DMS114 treated with DMSO at 0.1 percent for 48 hours (cell line): Measurements from ENCODE around the gene C1orf226.
"Not testable (repeated sequence)": the region's sequence is repeated elsewhere in the genome, so short reads cannot be mapped to it uniquely, and the experiment has no call there.

Experiments
- DNase-seq: peaks from one replicate; lab custom pipeline; 2025; ENCODE audit not compliant: unreplicated experiment; lab: John Stamatoyannopoulos, UW

C1orf226 gene

DNA sequence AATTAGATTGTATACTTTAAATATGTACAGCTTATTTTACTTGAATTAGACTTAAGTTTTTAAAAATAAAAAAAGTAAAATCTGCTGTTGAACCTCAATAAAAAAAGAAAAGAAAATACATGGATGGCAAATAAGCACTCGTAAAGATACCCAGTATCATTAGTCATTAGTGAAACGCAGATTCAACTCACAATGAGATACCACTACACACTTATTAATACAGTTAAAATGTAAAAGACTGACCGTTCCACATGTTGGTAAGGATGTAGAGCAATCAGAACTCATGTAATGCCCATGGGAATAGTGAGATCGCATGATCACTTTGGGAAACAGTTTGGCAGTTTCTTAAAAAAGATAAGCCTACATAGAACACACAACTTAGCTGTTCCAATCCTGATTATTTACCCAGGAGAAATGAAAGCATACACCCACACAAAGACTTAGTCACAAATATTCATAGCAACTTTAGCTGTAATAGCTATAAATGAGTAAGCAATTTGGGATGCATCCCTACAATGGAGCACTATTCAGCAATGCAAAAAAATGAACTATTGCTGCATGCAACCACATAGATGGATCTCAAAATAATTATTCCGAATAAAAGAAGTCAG lies 23.1 kb downstream of the C1orf226 start:
- DNase-seq = no peak

DNA sequence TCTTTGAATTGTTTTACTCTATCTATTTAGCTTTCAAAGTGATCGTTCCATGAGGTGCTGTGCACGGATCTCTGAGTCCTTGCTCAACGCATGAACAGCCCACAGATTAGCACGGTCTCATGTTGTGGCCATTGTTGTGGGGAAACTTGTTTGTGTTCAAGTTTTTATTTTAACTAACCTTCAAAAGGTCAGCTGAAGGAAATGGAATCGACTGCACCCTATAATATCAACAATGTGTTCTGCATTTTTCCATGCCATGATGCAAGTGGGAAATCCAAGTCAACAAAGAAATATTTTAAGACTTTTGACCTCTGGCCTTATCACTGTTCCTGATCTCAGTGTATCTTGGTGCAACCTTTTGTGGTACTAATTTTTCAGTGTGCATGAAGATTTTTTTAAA lies 24.3 kb downstream of the C1orf226 start:
- no peak for DNase-seq

DNA sequence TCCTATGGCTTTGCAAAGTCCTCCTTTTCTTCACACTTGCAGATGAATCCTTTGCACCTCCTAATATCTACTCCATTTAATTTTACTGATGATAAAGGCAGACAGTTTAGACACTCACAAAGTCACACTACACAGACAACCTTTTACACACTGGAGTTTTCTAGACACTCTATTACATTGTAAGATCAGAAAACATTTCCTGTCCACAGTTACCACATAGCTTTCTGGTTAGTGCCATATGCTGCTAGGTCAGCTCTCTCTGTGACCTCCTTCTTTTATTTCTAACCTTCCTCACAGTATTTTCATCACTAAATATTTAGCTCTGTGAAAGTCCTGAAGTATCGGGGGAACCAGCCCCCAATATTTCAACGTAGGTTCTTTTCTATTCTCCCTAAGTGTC lies 25.3 kb downstream of the C1orf226 start:
- DNase-seq = no peak

DNA sequence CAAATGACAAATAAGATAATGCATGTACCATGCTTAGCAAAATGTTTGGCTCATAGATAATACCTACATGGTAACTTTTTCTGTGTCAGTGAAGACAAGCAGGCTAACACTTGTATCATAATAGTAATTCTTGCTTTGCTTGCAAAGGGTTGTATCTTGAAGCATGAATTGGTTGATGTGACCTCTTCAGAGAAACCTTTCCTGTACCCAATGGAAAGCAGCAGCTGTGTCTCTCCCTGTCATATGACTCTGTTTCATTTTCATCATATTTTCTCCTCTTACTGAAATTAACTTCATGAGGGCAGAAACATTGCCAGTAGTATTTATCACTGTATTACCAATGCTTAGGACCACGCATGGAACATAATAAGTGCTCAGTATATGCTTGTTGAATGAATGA lies 26.0 kb downstream of the C1orf226 start:
- no peak for DNase-seq

DNA sequence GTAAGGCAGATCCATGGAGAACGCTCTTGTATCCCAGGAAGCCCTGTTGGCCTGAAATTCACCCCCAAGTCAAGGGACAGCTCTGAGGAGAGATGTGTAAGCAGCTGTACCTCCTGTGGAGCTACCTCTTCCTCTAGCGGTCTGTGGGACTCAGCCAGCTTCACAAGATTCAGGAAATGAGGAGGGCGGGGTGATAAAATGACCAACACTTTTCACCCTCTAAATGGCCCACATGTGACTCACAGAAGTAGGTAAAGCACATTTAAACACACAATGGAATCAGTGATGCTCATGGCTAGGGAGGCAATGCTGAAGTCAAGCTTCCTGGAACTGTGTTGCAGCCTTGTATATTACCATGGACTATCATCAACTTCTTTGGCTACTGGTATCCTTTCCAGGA lies 30.5 kb downstream of the C1orf226 start, which contains the start of gene SH2D1B:
Gene SH2D1B, minus strand, starts transcription at position 135 of the 400 bp plus-strand sequence. Its CDS starts 120 bp downstream, at position 15.
- DNase-seq = no peak

DNA sequence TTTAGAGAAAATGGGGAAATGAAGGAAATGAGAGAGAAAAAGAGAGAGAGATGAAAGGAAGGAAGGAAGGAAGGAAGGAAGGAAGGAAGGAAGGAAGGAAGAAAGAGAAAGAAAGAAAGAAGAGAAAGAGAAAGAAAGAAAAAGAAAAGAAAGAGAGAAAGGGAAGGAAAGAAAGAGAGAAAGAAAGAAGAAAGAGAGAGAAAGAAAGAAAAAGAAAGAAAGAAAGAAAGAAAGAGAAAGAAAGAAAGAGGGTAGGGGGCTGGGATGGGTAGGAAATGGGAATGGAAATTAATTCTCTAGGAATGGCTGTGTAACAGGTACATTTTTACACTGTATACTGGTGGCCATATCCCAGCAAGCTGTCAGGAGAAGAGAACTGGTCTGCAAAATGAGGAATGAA lies 34.7 kb downstream of the C1orf226 start:
- DNase-seq = no peak

DNA sequence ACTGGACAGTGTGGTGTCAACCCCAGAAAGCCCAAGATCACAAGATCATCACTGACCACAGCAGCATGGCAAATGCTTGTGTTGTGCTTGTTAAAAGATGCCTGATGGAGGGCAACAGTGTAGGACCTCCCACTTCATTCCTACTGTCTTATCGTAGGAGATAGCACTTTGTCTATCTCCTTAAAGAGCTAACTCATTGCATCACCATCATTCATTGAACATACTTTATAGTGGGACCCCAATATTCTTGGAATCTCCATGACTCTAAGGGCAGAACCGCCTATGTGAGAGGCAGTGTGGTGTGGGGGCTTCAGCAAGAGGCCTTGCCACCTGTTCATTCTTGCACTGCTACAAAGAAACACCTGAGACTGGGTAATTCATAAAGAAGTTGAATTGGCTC lies 35.4 kb downstream of the C1orf226 start:
- DNase-seq = no peak

DNA sequence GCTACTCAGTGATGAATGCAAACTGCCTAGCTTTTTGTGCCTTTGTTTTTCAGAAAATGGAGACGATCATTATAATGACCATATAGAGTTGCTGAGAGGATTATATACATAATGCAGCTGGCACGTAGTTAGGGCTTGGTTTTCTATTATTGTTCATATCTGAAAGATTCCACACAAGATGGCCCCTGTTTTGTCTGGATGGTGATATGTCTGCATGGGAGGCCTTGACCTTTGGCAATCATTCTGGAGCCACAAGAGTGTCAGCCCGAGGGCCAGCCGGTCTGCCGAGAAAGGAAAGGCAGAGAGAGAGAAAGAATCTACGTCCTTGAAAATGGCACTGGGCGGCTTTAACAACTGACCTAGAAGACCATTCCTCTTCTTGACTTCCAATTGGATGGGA lies 36.1 kb downstream of the C1orf226 start:
- no peak for DNase-seq

DNA sequence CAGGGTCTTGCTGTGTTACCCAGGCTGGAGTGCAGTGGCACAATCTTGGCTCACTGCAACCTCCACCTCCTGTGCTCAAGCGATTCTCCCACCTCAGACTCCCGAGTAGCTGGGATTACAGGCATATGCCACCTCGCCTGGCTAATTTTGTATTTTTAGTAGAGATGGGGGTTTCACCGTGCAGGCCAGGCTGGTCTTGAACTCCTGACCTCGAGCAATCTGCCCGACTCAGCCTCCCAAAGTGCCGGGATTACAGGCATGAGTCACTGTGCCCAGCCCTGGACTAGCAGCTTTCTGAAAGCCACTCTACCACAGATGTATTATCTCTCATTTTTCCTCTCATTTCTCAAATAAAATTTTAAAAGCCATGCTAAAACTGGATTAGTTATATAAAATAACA lies 37.1 kb downstream of the C1orf226 start:
- not testable (repeated sequence) for DNase-seq

DNA sequence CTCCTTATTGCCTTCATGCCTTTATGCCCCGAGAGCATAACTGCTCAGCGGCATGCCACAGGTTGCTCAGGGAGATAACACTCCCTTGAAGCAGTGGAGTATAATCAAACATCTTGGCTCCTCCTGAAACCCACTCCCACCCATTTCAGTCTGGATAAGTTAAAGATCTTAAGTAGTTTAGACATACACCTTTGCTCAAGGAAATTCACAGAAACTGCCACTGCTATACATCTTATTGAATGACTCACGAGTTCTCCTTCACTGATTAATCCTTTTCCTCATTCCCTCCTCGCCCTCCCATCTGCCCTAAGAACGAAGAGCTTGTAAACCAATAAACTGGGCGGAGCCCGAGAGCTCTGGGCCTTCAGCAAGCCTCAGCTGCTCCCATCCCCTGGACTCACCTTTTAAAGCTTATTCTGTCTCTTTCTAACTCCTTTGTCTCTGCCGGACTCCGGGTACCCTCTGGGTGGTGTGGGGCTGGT lies 38.0 kb downstream of the C1orf226 start:
- DNase-seq = not testable (repeated sequence)

DNA sequence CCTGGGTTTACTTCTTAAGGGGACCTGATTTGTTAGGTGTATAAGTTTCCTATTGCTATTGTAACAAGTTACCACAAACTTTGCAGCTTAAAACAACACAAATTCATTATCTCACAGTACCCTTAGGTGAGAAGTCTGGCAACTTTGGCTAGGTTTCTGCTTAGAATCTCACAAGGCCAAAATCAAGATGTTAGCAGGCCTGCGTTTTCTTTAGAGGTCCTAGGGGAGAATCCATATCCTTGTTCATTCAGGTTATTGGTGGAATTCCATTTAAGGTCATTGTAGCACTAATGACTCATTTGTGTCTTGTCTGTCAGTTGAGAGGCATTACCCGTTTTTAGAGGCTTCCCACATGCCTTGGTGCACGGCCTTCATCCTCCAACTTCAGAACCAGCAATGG lies 38.6 kb downstream of the C1orf226 start:
- no peak for DNase-seq

DNA sequence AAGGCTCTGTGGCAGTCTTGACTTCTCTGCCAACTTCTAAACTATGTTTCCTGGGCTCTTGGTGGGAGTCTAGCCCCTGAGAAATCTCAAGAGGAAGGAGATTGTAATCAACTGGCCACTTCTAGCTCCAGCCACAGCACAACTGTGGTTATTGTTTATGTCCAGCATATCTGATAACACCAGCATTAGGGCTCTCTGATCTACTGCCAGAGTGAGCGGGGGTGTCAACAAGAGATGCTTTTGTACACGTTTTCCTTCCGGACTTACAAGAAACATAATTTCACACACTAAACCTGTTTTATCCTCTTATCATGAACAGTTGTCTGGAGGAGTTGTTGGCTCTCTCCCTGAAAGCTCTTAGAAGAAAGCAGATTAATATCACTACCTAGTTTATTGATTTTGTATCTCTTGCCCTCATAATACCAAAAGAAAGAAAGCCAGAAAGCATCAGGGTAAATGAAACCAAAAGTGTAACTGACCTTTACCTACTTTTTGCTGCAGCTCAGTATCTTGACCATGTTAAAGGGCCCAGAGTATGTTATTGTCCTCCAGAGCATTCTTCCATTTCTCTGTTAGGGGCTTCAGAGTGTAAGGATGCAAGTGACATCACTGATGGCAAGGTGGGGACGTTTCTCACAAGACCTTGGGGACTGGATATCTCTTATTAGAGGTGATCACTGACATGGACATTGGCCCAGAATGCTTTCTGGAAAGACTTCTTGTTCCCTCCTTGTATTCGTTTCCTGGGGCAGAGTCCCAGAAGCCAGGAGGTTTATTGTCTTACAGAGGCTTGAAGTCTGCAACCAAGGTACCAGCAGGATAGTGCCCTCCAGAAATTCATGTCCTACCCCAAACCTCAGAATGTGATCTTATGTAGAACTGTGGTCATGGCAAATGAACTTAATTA lies 40.0 kb downstream of the C1orf226 start:
- DNase-seq = no peak

DNA sequence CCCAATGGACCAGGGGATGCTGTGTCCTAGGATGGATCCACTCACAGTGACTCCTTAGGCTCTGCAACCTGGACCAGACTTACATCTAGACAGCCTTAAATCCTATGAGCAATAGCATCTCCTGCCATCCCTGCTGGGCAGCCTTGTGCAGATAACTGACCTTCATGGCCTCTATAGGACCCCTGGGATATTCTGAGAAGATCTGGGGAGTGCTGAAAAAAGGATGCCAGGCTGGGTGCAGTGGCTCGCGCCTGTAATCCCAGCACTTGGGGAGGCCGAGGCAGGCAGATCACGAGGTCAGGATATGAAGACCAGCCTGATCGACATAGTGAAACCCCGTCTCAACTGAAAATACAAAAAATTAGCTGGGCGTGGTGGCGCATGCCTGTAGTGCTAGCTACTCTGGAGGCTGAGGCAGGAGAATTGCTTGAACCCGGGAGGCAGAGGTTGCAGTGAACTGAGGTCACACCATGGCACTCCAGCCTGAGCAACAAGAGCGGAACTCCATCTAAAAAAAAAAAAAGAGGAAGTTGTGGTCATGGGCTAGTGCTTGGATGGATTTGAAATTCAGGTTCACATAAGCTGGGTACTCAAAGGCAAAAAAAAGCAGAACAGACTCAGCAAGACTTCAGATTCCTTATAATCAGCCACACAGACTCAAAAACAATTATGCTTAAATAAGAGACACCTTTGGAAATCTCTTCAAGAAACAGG lies 41.3 kb downstream of the C1orf226 start:
- DNase-seq = no peak

DNA sequence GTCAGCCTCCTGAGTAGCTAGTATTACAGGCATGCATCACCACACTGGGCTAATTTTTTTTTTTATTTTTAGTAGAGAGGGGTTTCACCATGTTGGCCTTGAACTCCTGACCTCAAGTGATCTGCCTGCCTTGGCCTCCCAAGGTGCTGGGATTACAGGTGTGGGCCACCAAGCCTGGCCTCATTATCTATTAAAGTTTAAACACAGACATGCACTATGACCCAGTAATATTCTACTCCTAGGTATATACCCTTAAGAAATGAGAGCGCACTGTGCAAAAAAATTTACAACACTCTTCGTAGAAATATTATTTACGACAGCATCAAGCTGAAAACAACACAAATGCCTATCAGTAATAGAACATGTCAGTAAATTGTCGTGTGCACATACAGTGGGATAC lies 49.1 kb downstream of the C1orf226 start:
- no peak for DNase-seq

DNA sequence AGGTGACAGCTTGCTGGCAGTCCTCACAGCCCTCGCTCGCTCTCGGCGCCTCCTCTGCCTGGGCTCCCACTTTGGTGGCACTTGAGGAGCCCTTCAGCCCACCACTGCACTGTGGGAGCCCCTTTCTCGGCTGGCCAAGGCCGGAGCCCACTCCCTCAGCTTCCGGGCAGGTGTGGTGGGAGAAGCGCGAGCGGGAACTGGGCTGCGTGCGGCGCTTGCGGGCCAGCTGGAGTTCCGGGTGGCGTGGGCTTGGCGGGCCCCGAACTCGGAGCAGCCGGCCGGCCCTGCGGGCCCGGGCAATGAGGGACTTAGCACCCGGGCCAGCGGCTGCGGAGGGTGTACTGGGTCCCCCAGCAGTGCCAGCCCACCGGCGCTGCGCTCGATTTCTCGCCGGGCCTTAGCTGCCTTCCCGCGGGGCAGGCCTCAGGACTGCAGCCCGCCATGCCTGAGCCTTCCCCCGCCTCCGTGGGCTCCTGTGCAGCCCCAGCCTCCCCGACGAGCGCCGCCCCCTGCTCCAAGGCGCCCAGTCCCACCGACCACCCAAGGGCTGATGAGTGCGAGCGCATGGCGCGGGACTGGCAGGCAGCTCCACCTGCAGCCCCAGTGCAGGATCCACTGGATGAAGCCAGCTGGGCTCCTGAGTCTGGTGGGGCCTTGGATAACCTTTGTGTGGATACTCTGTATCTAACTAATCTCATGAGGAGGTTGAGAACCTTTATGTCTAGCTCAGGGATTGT lies 51.6 kb downstream of the C1orf226 start:
- DNase-seq = not testable (repeated sequence)
